Measurements from ENCODE around the gene HMCES.

DNA sequence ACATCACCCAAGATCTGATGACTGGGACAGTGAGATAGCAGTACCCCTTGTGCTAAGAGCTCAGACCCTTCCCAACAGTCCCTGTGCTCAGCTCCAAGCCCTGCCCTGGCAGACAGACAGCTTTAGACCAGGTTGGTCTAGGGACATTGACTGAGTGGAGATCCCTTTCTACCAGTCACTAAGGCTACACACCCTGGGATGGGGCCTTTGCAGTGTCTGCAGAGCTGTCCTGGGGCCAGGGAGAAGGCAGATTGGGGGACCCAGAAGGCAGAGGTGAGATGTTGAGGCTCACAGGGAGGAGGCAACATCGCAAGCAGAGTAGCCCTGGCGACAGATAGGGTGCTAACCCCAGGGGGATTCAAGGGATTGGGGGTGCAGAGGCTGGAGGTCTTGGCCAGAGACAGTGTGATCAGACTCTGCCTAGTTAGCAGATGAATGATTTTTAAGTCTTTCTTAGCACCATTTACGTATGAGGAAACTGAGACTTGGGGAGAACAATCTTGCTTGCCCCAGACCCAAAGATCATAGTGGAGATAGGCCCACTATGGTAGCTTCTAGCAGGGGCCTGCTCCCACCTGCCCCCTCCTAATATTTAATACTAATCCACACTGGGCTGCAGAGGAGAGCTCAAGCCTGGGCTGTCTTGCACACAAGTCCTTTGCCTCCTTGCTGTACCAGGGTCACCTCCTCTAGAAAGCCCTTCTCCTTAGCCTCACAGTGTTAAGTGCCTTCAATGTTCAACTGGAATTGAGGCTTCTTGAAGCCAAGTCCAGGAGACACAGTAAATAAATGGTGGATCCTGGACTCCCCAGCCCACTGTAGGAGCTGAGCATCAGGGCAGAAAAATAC is 32.6 kb downstream of the HMCES start:
- TF ChIP-seq, protein P1, sequence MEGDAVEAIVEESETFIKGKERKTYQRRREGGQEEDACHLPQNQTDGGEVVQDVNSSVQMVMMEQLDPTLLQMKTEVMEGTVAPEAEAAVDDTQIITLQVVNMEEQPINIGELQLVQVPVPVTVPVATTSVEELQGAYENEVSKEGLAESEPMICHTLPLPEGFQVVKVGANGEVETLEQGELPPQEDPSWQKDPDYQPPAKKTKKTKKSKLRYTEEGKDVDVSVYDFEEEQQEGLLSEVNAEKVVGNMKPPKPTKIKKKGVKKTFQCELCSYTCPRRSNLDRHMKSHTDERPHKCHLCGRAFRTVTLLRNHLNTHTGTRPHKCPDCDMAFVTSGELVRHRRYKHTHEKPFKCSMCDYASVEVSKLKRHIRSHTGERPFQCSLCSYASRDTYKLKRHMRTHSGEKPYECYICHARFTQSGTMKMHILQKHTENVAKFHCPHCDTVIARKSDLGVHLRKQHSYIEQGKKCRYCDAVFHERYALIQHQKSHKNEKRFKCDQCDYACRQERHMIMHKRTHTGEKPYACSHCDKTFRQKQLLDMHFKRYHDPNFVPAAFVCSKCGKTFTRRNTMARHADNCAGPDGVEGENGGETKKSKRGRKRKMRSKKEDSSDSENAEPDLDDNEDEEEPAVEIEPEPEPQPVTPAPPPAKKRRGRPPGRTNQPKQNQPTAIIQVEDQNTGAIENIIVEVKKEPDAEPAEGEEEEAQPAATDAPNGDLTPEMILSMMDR (IDR thresholded peaks at IDR 0.05): no peak
- no peak for TF ChIP-seq POLR2A (IDR thresholded peaks at IDR 0.05)

Measured in uterus (tissue), 2 donors.